Pancreas (tissue), 10 donors: ENCODE results near the gene TNNT1. TPM values are rescaled to one million over a fixed set of nuclear protein-coding genes. Genes with fewer than 3 reads are reported as not detected.

Experiments
- ATAC-seq, 4 donors: fragments of 200-7000 bp; cut with Tn5 transposase; one replicate each; pipeline versions ENCODE4 v1.8.0 to v1.9.1; 2020; ENCODE audit warnings: mild to moderate bottlenecking in 4 of 4, moderate library complexity in 4 of 4
- DNase-seq, 6 donors: peaks; one replicate each; pipeline ENCODE4 v3.0.0-alpha.2; 2020
- FAIRE-seq: peaks from 2 replicates; lab custom pipeline; 2012; peaks lifted over from hg19 to GRCh38; lab: Jason Lieb, UNC
- H3K27ac ChIP-seq, 4 donors: fragments of 200-600 bp; sonication (generic); 1 replicate in 3 of 4; 2 replicates in 1 of 4; pipeline versions ENCODE4 v1.5.0 to v1.8.0; 2020
- H3K27me3 ChIP-seq, 4 donors: fragments of 200-600 bp; one replicate each; pipeline ENCODE4 v1.8.0; 2021
- H3K36me3 ChIP-seq, 3 donors: fragments of 200-600 bp; sonication (generic) in 1 of 3; one replicate each; pipeline versions ENCODE4 v1.5.0 to v1.8.0; 2020 to 2021
- H3K4me1 ChIP-seq, 3 donors: fragments of 200-600 bp; one replicate each; pipeline ENCODE4 v1.8.0; 2021
- H3K4me3 ChIP-seq, 4 donors: fragments of 200-600 bp; sonication (generic) in 2 of 4; one replicate each; pipeline versions ENCODE4 v1.5.0 to v1.8.0; 2020 to 2021
- H3K9me3 ChIP-seq, 4 donors: fragments of 200-600 bp; one replicate each; pipeline ENCODE4 v1.8.0; 2021
- CTCF ChIP-seq, 4 donors: fragments of 200-600 bp; sonication (generic) in 3 of 4; IDR thresholded peaks; one replicate each; pipeline versions ENCODE4 v1.5.0 to v1.8.0; 2021; ENCODE audit warnings: antibody characterized with exemption in 4 of 4
- WGBS, 2 donors: extraction: QIAGEN DNeasy Blood & Tissue Kit; methylation state at CpG; one replicate each; pipeline ENCODE4 v1.1.7; 2013; 5-methylcytosine and 5-hydroxymethylcytosine counted together
- intact Hi-C, 3 donors: fragments of 100-400 bp; cut with DNase I; formaldehyde crosslinking; loops; one replicate each; pipeline versions ENCODE4 v1.11.1 to v1.14.2; 2022
- polyA plus RNA-seq, 2 donors: library from polyadenylated mRNA; stranded (reverse); fragments of 200-250 nt; gene quantifications; one replicate each; pipeline ENCODE4 v1.2.3, GENCODE V29; 2013
- total RNA-seq, 6 donors: library from RNA; stranded (reverse); fragmentation: NEBNext Ultra II Directional in 4 of 6; extraction: Animal tissue kit (Norgen Biotek cat#: 25700) in 4 of 6; gene quantifications; one replicate each; pipeline versions ENCODE4 v1.2.1 to v1.2.4, GENCODE V29; 2021 to 2023
- donor health status: healthy with polysubstance abuse.
- donor health status: DM: no; HTN: no; CAD: no; lungs with moderate emphysema.
- donor health status: DM: no; HTN: no; CAD: no.
- donor health status: control.
- donor health status: control.
- donor health status: Bipolar disorder and iron deficiency.
- donor health status: DM: yes; HTN: yes; CAD: no.
- donor health status: DM: no; HTN: no; CAD: no.
- donor health status: DM: no; HTN: no; CAD: no.
- donor health status: DM: yes; HTN: yes; CAD: no.

Gene TNNT1
- total and polyA plus RNA-seq, 8 donors: 0.54 to 4.0 TPM; not detected in 6

- ATAC-seq: no peak
- Histone ChIP-seq H3K27ac (no peak overlapping the region), H3K27me3 (no peaks in the 10 kb centered on the region), H3K4me1 (no peaks in the 10 kb centered on the region), H3K9me3 (no peaks in the 10 kb centered on the region), H3K4me3 (no peak overlapping the region), H3K36me3 (peaks cover 0 to 17% (median 6%) of the 10 kb centered on the region in 3 donors)
- intact Hi-C loops: no loop called here
- DNase-seq: peak in 2 of 6 donors; percentile 10 to 65
- no peak for TF ChIP-seq CTCF (IDR thresholded peaks at IDR 0.05)
- FAIRE-seq: no peak
- WGBS, 2 donors: 91% methylated on average over 32 of the region's 32 CpGs
Observed at GRCh38 chr19:55094456-55095259, 54.3 kb downstream of the TNNT1 start.

- no peak for FAIRE-seq
- H3K36me3 ChIP-seq: peaks cover 0 to 17% (median 6%) of the 10 kb centered on the region in 3 donors
- H3K4me1 ChIP-seq: no peaks in the 10 kb centered on the region
- H3K9me3 ChIP-seq: no peaks in the 10 kb centered on the region
- intact Hi-C loops: no loop called here
- no peaks in the 10 kb centered on the region for H3K27me3 ChIP-seq
- no peak overlapping the region for H3K4me3 ChIP-seq
- peak in 2 of 6 donors; percentile 12 to 68 for DNase-seq
- ATAC-seq: no peak
- no peak for TF ChIP-seq CTCF (IDR thresholded peaks at IDR 0.05)
- 93 to 94% methylated on average over 32 to 49 of the region's 49 CpGs for WGBS, 2 donors
- no peak overlapping the region for H3K27ac ChIP-seq
Observed at GRCh38 chr19:55092423-55093318, 56.3 kb downstream of the TNNT1 start.

- 90 to 93% methylated on average over 27 of the region's 27 CpGs for WGBS, 2 donors
- H3K36me3 ChIP-seq: peaks cover 0 to 17% (median 6%) of the 10 kb centered on the region in 3 donors
- intact Hi-C loops: no loop called here
Observed at GRCh38 chr19:55091955-55092354, 57.1 kb downstream of the TNNT1 start.

GRCh38 chr19:55091126-55091910, 57.7 kb downstream of the TNNT1 start:
- DNase-seq (peak in 2 of 6 donors; percentile 13 to 58), ATAC-seq (no peak), FAIRE-seq (no peak)
- peaks cover 0 to 17% (median 6%) of the 10 kb centered on the region in 3 donors for H3K36me3 ChIP-seq
- no peaks in the 10 kb centered on the region for H3K27me3 ChIP-seq
- no peaks in the 10 kb centered on the region for H3K4me1 ChIP-seq
- no peak overlapping the region for H3K4me3 ChIP-seq
- 86 to 87% methylated on average over 32 of the region's 32 CpGs for WGBS, 2 donors
- no peaks in the 10 kb centered on the region for H3K9me3 ChIP-seq
- intact Hi-C loops: no loop called here
- no peak for TF ChIP-seq CTCF (IDR thresholded peaks at IDR 0.05)
- no peak overlapping the region for H3K27ac ChIP-seq

More at GRCh38 chr19:55091955-55092354, 57.1 kb downstream of the TNNT1 start:
- H3K27me3 ChIP-seq: no peaks in the 10 kb centered on the region
- no peak overlapping the region for H3K4me3 ChIP-seq
- FAIRE-seq (no peak), DNase-seq (peak in 3 of 6 donors; percentile 18 to 80 (median 61)), ATAC-seq (no peak)
- no peak for TF ChIP-seq CTCF (IDR thresholded peaks at IDR 0.05)
- H3K27ac ChIP-seq: no peak overlapping the region
- H3K9me3 ChIP-seq: no peaks in the 10 kb centered on the region
- no peaks in the 10 kb centered on the region for H3K4me1 ChIP-seq
